Rectal smooth muscle tissue (tissue), 1 donor: ENCODE measurements around the gene PSME4.
A peak's percentile ranks its signal among the peaks of the same experiment; 100 is the strongest.
"Not testable (repeated sequence)": the region's sequence is repeated elsewhere in the genome, so short reads cannot be mapped to it uniquely, and the experiment has no call there.

Experiments
- H3K27ac ChIP-seq: one replicate; pipeline ENCODE4 v1.7.0; 2013; ENCODE audit warnings: low read depth, low read length, inconsistent platforms
- H3K27me3 ChIP-seq: one replicate; pipeline ENCODE4 v1.7.0; 2013; ENCODE audit warnings: low read length; ENCODE audit not compliant: control insufficient read depth, insufficient read depth
- H3K36me3 ChIP-seq: one replicate; pipeline ENCODE4 v1.7.0; 2013; ENCODE audit warnings: low read length; ENCODE audit not compliant: control insufficient read depth, insufficient read depth
- H3K4me1 ChIP-seq: one replicate; pipeline ENCODE4 v1.7.0; 2013; ENCODE audit warnings: low read length; ENCODE audit not compliant: control insufficient read depth, insufficient read depth
- H3K4me3 ChIP-seq: one replicate; pipeline ENCODE4 v1.7.0; 2013; ENCODE audit warnings: low read length
- H3K9ac ChIP-seq: one replicate; pipeline ENCODE4 v1.7.0; 2013; ENCODE audit warnings: low read length

Gene PSME4

DNA sequence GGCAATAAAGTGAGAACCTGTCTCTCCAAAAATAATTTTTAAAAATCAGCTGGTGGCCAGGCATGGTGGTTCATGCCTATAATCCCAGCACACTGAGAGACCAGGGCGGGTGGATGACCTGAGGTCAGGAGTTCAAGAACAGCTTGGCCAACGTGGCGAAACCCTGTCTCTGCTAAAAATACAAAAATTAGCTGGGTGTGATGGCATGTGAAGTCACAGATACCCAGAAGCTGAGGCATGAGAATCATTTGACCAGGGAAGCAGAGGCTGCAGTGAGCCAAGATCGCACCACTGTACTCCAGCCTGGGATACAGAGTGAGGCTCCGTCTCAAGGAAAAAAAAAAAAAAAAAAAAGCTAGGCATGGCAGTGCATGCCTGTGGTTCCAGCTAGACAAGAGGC, 103.6 kb downstream of the PSME4 start:
- H3K9ac ChIP-seq: no peak overlapping the region
- H3K4me1 ChIP-seq: no peaks in the 10 kb centered on the region
- peaks cover 6% of the 10 kb centered on the region for H3K36me3 ChIP-seq
- no peak overlapping the region for H3K27ac ChIP-seq
- no peaks in the 10 kb centered on the region for H3K27me3 ChIP-seq
- no peak overlapping the region for H3K4me3 ChIP-seq

DNA sequence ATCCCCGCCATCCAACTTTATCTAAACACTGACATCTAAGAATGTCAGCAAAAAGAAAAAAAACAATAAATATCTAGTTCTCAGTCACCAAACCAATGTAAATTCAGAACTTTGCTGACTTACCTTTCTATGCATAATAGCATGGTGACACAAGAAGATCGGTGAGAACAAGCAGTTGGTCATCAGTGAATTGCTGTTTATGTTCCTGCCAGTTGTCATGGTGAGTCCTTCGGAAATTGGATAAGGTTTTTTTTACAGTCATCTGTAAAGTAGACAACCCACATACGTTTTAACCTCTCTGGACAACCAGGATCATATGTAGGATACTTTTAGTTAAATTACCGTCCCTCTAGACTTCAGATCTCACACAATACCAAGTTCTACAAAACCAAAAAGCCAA, 104.8 kb downstream of the PSME4 start:
- H3K27ac ChIP-seq: no peak overlapping the region
- H3K4me1 ChIP-seq: no peaks in the 10 kb centered on the region
- no peak overlapping the region for H3K9ac ChIP-seq
- H3K36me3 ChIP-seq: peaks cover 6% of the 10 kb centered on the region
- no peaks in the 10 kb centered on the region for H3K27me3 ChIP-seq
- no peak overlapping the region for H3K4me3 ChIP-seq

DNA sequence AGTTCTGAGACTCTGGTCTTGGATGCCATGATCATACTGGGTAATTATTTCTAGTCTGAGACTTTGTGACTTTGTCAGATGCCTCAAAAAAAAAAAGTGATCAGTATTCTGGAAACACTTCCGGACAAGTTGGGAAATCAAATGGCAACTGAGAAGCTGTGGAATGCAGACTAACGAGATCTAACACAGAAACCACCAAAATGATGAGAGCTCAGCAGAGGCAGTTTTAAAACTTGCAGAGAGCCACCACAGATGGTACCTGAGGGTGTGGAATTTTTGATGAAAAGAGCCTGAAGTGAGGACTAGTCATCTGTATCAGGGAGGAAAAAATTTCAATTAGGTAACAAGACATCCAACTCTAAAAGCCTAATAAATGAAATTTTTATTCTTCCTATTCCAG, 105.5 kb downstream of the PSME4 start:
- no peaks in the 10 kb centered on the region for H3K27me3 ChIP-seq
- no peak overlapping the region for H3K27ac ChIP-seq
- H3K4me1 ChIP-seq: no peaks in the 10 kb centered on the region
- no peak overlapping the region for H3K9ac ChIP-seq
- peaks cover 6% of the 10 kb centered on the region for H3K36me3 ChIP-seq
- H3K4me3 ChIP-seq: no peak overlapping the region

DNA sequence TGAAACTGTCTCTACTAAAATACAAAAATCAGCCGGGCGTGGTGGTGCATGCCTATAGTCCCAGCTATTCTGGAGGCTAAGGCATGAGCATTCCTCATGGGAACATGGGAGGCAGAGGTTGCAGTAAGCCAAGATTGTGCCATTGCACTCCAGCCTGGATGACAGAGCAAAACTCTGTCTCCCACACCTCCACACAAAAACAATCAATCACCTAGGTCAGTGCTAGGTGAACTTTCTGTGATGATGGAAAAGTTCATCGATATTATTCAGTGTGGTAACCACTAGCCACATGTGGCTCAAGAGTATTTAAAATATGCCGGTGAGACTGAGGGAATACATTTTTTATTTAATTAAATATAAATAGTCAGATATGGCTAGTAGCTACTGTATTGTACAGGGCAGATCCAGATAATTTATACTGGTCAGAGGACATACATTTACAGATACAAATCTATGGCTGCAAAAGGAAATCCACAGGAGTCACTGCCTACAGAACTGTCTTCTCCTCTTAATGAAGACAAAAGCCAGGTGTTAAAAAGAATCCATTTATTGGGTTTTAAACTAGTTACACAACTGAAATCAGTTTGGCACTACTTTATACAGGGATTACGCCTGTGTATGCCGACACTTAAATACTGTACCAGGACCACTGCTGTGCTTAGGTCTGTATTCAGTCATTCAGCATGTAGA, 107.1 kb downstream of the PSME4 start:
- Histone ChIP-seq H3K27ac (no peak overlapping the region), H3K4me1 (no peaks in the 10 kb centered on the region), H3K9ac (no peak overlapping the region), H3K27me3 (no peaks in the 10 kb centered on the region), H3K36me3 (peaks cover 6% of the 10 kb centered on the region), H3K4me3 (no peak overlapping the region)

DNA sequence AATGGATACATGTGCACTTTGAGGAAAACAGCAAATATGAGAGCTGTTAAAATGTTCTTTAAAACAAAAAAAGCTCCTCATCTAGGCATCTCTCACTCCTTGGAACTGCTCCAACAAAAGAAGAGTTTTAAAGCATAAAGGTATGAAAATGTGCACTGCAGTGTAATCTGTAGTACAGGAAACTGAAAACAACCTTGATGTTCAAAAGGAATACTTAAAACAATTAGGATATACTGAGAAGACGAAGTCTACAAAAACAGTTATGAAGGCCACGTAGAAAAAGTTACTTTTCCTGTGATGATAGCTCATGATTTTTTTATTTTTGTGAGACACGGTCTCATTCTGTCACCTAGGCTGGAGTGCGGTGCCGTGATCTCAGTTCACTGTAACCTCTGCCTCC, 109.0 kb downstream of the PSME4 start:
- Histone ChIP-seq H3K9ac (no peak overlapping the region), H3K27ac (no peak overlapping the region), H3K4me1 (no peaks in the 10 kb centered on the region), H3K36me3 (peaks cover 6% of the 10 kb centered on the region), H3K27me3 (no peaks in the 10 kb centered on the region), H3K4me3 (no peak overlapping the region)

DNA sequence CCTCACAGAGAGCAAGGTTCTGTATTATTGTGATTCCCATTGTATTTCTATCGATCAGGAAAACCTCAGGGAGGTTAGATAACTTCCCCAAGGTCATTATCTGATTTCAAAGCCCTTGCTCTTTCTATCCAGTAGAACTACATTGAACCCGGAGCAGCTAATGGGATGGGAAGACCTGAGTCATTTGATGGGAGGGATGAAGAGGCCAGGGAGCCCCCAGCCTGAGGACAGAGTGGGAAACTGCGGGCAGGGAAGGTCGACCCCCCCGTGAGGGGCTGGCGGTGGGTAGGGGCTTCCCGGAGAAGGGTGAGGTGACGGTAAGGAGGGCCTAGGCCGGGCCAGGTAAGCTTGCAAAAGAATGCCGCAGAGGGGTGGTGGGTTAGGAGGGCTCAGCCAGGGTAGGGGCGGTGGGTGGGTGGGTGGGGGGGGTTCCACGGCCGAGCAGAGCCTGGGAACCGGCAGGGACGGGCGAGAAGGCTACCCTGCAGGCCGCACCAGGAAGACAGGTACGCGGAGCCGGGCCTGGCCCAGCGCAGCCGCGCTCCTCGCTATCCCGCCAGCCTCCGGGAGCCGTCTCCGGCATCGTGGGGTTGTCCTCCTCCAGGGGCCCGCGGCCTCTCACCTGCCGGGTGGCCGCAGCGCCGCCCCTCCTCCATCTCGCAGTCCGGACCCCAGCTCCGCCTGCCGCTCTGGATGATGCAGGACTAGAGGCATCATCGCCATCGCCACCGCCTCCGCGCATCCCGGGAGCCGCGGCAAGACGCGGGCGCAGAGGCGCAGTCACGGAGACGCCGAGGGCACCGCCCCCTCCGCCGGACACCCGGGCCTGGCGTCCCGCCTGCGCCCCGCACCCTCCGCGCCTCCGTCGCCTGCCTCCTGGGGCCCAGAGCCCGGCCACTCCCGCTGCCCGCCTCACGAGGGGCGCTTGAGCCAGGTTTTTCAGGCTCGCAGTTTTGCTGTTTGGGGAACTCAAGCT, 111.3 kb downstream of the PSME4 start, which contains the start of gene GPR75:
Gene GPR75, minus strand, starts transcription at position 762 of the 976 bp plus-strand sequence. CDS start 5,211 bp downstream, outside the sequence.
- Histone ChIP-seq H3K4me1 (no peaks in the 10 kb centered on the region), H3K27me3 (no peaks in the 10 kb centered on the region), H3K36me3 (peaks cover under 1% of the 10 kb centered on the region), H3K4me3 (peak within 1 kb of the TSS; percentile 42), H3K27ac (no peak within 1 kb of the TSS), H3K9ac (no peak within 1 kb of the TSS)

DNA sequence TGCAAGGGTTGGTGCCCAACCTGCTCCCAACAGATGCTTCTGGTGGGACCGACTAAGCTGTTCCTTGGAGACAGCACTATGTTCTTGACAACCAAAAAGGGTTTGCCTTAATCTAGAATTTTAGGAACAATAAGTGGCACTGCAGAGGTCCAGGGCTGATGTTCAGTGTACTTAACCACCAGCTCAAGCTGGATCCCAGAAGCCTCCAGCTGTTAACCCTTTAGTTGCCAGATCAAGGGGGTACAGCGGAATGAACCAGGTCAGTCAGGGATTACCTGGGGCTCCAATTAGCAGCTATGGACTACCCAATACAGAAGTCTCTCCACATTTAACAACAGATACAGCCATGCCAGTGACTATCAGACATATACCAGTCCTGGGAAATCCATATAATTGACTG, 114.5 kb downstream of the PSME4 start:
- no peaks in the 10 kb centered on the region for H3K27me3 ChIP-seq
- no peak overlapping the region for H3K27ac ChIP-seq
- H3K9ac ChIP-seq: no peak overlapping the region
- no peak overlapping the region for H3K4me3 ChIP-seq
- no peaks in the 10 kb centered on the region for H3K4me1 ChIP-seq
- H3K36me3 ChIP-seq: peaks cover 15% of the 10 kb centered on the region

DNA sequence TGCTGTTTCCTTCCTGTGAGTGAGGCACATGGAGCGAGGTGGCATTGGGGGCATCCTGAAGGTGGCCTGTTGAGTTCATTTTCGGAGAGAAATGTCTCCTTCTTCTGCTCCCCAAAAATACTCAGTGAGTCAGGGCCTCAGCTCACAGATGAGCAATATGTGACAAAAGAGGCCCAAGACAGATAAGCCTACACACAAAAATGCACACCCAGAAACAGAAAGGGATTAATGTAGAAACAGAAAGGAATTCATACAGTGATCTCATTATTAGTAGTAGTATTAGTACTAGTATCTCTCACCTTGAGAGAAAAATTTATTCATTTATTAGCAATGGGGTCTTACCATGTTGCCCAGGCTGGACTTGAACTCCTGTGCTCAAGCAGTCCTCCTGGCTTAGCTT, 116.1 kb downstream of the PSME4 start:
- Histone ChIP-seq H3K27me3 (no peaks in the 10 kb centered on the region), H3K36me3 (peaks cover 15% of the 10 kb centered on the region), H3K4me3 (no peak overlapping the region), H3K4me1 (no peaks in the 10 kb centered on the region), H3K9ac (no peak overlapping the region), H3K27ac (no peak overlapping the region)

DNA sequence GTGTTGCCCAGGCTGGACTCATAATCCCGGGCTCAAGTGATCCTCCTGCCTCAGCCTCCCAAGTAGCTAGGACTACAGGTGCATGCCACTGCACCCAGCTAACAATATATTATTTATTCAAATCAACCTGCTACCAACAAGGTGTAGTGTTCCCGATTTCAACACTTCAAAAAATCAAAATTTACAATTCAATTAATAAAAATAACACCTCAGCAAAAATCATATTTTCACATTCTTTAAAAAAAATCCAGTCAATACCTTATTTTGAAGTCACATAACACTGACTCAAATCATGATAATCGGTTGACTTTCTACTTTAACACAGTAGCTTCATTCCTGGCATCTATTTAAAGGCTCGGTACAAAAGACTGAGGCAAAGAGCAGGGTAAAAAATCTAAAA, 118.3 kb downstream of the PSME4 start:
- Histone ChIP-seq H3K4me1 (no peaks in the 10 kb centered on the region), H3K27me3 (no peaks in the 10 kb centered on the region), H3K4me3 (no peak overlapping the region), H3K9ac (no peak overlapping the region), H3K36me3 (peaks cover 15% of the 10 kb centered on the region), H3K27ac (no peak overlapping the region)

DNA sequence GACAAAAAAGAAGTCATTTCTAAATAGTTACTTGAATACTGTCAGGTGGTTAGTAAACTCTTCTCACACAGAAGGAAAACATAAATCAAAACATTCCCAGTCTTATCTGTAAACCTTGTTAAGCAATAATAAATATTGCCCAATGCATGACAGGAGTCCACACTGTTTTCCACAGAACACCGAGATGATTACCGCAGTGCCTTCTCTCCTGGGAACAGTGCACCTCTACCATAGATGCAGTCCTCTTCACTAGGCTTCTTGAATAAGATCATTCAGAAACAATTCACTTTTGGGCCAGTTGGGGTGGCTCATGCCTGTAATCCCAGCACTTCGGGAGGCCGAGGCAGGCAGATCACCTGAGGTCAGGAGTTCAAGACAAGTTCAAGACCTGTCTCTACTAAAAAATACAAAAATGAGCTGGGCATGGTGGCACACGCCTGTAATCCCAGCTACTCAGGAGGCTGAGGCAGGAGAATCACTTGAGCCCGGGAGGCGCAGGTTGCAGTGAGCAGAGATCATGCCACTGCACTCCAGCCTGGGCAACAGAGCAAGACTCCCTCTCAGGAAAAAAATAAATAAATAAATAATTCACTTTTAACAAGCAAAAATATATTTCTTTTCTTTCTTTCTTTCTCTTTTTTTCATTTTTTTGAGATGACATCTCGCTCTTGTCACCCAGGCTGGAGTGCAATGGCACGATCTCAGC, 119.6 kb downstream of the PSME4 start:
- H3K9ac ChIP-seq, H3K27ac ChIP-seq, H3K4me1 ChIP-seq, H3K4me3 ChIP-seq, H3K27me3 ChIP-seq: not testable (repeated sequence)
- peaks cover 15% of the 10 kb centered on the region for H3K36me3 ChIP-seq

DNA sequence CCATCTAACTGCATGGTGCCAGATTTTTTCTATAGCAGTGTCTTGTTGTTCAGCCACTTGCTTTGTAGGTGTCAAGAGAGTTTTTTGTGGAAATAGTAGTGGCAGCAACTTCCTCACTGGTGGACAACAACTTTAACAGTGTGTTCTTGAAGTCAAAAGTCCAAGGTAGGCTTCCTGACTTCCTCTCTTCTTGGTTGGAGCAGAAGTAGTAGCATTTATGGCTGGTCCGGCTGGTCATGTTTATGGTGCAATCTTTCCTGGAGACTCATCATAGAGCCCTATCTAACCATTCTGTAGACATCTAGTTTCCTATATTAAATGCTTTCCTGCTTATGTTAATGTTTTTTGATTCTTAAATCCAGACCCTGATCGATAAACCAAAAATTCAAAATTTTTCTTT, 122.7 kb downstream of the PSME4 start:
- H3K36me3 ChIP-seq: peaks cover under 1% of the 10 kb centered on the region
- no peaks in the 10 kb centered on the region for H3K4me1 ChIP-seq
- H3K27me3 ChIP-seq: no peaks in the 10 kb centered on the region
- no peak overlapping the region for H3K27ac ChIP-seq
- H3K4me3 ChIP-seq: no peak overlapping the region
- H3K9ac ChIP-seq: no peak overlapping the region

DNA sequence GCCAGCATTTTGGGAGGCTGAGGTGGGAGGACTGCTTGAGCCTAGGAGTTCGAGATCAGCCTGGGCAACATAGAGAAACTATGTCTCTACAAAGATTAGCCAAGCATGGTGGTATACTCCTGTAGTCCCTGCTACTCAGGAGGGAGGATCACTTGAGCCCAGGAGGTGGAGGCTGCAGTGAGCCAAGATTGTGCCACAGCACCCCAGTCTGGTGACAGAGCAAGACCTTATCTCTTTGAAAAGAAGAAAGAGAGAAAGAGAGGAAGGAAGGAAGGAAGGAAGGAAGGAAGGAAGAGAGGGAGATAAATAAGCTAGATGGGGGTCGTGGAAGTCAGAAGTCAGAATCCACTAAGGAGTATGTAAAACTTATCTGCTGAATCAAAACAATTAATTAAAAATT, 127.2 kb downstream of the PSME4 start:
- Histone ChIP-seq H3K27ac (no peak overlapping the region), H3K27me3 (no peaks in the 10 kb centered on the region), H3K4me1 (no peaks in the 10 kb centered on the region), H3K9ac (no peak overlapping the region), H3K4me3 (no peak overlapping the region), H3K36me3 (no peaks in the 10 kb centered on the region)
